Coronary artery (tissue), 2 donors: Measurements from ENCODE around the gene GFRA4.

ENCODE experiments used
- DNase-seq: peaks from one replicate; pipeline ENCODE4 v3.0.0-alpha.2; 2017; ENCODE audit warnings: low spot score
- H3K27ac ChIP-seq, 2 donors: fragments of 200-600 bp; sonication (generic); one replicate each; pipeline ENCODE4 v1.5.1; 2016 to 2019
- H3K4me3 ChIP-seq: fragments of 200-600 bp; sonication (generic); 2 replicates; pipeline ENCODE4 v1.5.1; 2016; ENCODE audit warnings: mild to moderate bottlenecking, moderate library complexity
- TF ChIP-seq, protein P1 (sequence below): fragments of 200-600 bp; sonication (generic); IDR thresholded peaks from one replicate; pipeline ENCODE4 v1.5.1; 2019; ENCODE audit warnings: antibody characterized with exemption

The GFRA4 gene

DNA sequence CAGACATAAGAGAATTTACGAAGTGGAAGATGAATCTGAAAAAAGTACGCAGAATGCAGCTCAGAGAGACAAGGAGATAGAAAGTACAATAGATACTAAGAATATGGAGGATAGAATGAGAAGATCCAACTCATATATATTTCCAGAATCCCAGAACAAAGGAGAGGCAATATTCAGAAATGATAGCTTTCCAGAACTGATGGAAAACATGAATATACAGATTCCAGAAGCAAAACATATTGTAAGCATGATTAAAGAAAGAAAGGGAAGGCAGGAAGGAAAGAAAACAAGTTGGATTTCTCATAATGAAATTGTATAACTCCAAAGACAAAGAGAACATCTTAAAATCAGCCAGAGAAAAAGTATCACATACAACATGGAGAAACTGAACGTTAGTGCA, 22.9 kb downstream of the GFRA4 start:
- DNase-seq = no peak
- Histone ChIP-seq H3K4me3 (no peak overlapping the region), H3K27ac (no peak overlapping the region)
- TF ChIP-seq, protein P1, sequence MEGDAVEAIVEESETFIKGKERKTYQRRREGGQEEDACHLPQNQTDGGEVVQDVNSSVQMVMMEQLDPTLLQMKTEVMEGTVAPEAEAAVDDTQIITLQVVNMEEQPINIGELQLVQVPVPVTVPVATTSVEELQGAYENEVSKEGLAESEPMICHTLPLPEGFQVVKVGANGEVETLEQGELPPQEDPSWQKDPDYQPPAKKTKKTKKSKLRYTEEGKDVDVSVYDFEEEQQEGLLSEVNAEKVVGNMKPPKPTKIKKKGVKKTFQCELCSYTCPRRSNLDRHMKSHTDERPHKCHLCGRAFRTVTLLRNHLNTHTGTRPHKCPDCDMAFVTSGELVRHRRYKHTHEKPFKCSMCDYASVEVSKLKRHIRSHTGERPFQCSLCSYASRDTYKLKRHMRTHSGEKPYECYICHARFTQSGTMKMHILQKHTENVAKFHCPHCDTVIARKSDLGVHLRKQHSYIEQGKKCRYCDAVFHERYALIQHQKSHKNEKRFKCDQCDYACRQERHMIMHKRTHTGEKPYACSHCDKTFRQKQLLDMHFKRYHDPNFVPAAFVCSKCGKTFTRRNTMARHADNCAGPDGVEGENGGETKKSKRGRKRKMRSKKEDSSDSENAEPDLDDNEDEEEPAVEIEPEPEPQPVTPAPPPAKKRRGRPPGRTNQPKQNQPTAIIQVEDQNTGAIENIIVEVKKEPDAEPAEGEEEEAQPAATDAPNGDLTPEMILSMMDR = no peak

DNA sequence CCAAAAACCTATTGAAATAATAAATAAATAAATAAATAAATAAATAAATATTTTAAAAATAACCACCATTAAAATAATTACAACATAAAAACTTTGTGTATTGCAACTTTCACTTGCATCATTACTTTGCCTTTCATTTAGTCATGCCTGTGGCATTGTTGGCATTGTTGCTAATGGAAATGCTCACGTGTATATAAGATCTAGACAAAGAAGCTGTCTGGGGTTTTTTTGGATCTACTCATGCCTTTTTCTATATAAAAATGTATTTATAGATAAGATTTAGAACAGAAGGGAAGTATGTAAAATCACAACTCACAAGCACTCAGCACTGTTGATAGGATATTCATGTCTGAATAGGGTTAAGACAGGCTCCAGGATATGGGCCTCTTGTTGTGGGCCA, 27.9 kb downstream of the GFRA4 start:
- no peak for DNase-seq

DNA sequence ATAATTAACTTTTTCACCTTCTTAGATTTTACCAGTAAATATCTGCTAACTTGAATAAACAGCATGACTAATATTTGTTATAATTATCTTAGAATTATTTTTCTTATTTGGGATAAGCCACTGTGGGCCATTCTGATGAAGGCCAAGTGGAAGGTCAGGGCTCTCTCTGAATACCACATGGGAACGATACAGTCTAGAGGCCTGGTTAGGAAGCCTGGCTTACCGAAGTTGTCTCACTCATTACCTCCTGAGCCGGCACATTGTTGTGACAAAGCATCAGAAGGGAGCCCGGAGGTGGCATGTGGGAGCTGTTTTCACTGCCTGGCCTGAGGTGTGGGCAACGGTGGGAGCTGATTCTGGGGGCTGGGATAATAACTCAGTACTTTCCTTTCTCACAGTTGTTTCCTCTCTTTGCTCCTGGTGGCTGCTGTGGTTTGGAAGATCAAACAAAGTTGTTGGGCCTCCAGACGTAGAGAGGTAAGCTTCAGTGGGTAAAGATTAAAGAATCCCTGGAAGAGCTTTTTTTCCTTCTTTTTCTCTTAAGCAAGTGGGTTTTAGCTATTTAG, 29.2 kb downstream of the GFRA4 start:
- H3K4me3 ChIP-seq = no peak overlapping the region
- no peak overlapping the region for H3K27ac ChIP-seq
- DNase-seq = no peak
- TF ChIP-seq, protein P1 = no peak

More for the DNA sequence above, 27.9 kb downstream of the GFRA4 start:
- TF ChIP-seq, protein P1 = no peak
- Histone ChIP-seq H3K4me3 (no peak overlapping the region), H3K27ac (no peak overlapping the region)

DNA sequence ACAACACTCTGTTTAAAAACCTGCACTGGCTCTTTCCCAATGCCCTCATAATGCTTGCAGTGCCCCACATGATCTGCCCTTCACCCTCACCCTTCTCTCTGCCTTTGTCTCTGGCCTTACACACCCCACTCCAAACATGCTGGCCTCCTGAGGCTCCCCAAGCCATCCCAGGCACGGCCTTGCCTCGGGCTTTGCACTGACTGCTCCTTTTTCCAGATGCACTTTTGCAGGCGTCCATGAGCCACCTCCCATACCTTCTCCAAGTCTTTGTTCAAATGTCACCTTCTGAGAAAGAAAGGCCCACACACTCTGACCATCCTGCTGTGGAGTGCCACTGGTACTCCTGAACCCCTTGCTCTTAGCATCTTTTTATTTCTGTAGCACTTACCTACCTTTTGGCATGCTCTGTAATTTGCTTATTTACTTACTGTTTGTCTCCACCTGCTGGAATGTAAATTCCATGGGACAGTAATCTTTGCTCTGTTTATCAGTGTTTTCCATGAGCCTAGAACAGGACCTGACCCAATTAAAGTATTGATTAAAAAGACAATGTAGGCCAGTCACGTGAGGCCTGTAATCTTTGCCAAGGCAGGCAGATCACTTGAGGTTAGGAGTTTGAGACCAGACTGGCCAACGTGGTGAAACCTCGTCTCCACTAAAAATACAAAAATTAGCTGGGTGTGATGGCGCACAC, 30.7 kb downstream of the GFRA4 start:
- TF ChIP-seq, protein P1 = no peak
- no peak overlapping the region for H3K27ac ChIP-seq
- H3K4me3 ChIP-seq = no peak overlapping the region
- no peak for DNase-seq

DNA sequence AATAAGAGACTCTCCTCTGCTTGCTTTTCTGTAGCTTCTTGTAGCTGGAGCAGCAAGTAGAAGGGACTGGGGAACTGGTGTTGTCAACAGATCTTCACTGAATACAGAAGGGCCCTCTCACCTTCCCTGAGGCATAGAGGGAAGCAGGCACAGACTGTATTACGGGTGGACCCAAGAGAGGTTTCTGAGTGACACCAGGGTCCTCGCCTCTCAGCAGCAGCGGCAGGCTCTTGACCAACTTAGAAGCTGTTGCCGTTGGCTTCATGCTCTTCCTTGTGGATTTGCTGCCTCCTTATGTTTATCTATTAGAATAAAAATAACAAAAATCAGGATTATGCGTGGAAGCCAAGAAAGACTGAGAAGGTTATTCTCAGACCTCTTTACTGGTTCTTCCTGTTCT, 31.7 kb downstream of the GFRA4 start:
- Histone ChIP-seq H3K4me3 (no peak overlapping the region), H3K27ac (no peak overlapping the region)
- no peak for DNase-seq
- TF ChIP-seq, protein P1 = no peak

DNA sequence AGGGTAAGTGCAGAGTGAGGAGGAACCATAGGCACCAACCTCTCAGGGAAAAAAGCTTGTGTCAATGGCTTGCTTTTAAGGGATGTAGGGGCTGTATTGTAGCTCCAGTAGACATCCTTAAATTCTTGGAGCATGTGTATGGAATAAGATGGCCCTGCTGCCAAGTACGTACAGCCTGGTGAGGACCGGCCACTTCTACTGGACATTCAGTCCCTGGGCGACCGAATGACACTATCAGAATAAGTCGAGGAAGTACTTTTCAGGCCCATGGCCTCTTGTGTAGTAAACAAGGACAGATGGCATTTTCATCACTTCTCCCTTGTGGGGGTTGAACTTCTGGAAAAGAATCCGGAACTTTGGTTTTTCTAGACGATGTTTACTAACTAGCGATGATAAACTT, 32.8 kb downstream of the GFRA4 start:
- TF ChIP-seq, protein P1 = no peak
- no peak for DNase-seq
- Histone ChIP-seq H3K4me3 (no peak overlapping the region), H3K27ac (no peak overlapping the region)

DNA sequence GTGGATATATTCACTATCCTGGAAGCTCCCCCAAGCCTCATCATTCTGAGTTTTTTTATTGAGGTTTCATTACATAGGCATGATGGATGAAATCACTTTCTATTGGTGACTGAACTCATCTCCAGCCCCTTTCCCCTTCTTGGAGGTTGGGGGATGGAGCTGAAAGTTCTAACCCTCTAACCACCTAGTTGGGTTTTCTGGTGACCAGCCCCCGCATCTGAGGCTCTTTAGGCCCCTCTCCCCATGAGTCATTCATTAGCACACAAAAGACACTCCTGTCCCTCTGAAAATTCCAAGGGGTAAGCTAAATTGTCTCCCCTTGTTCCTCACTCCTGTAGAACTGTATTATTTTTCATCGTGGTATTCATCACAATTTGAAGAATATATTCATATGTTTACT, 33.3 kb downstream of the GFRA4 start:
- Histone ChIP-seq H3K27ac (no peak overlapping the region), H3K4me3 (no peak overlapping the region)
- TF ChIP-seq, protein P1 = no peak
- no peak for DNase-seq
